NOMO-1 treated with DMSO at 0.1 percent for 48 hours (cell line): ENCODE measurements around the gene TXNIP.

Experiments
- DNase-seq: peaks from one replicate; lab custom pipeline; 2025; ENCODE audit not compliant: unreplicated experiment; lab: John Stamatoyannopoulos, UW

Gene TXNIP

GRCh38 chr1:145946477-145946986, 49.8 kb downstream of the TXNIP start:
- DNase-seq: no peak

- DNase-seq: no peak
These were observed 51.8 kb downstream of the TXNIP start for GRCh38 chr1:145944532-145944931.

GRCh38 chr1:145942871-145943270, 53.5 kb downstream of the TXNIP start:
- DNase-seq: no peak
